ENCODE data around the gene CYREN.
A peak's percentile ranks its signal among the peaks of the same experiment; 100 is the strongest.
"Not testable (repeated sequence)": the region's sequence is repeated elsewhere in the genome, so short reads cannot be mapped to it uniquely, and the experiment has no call there.

CYREN gene

GRCh38 chr7:135177028-135177696, 6.7 kb upstream of the CYREN start:
- no peak for DNase-seq (ENCODE audit: low spot score)

- no peak for DNase-seq (ENCODE audit: low spot score)
Measured at GRCh38 chr7:135175931-135176330, 5.4 kb upstream of the CYREN start.

- no peak for DNase-seq (ENCODE audit: low spot score)
Measured at GRCh38 chr7:135174941-135175340, 4.4 kb upstream of the CYREN start.

DNA sequence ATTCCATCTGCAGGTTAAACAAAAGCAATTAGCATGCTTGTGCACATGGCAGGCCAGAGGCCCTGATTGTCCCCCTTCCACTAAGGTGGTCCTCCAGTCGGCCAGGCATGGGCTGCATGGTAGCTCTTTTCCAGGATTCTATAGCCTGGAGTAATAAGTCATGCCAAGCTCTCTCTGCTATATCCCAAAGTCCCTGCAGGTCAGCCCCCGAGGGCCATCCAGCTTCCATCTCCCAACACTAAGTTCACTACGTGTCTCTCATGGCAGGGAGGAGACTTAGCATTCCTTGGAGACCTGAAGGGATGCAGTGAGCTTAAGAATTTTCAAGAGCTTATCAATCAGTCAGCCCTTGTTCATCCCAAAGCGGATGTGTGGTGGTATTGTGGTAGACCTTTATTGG, 3.4 kb upstream of the CYREN start:
- not testable (repeated sequence) for DNase-seq (ENCODE audit: low spot score)

GRCh38 chr7:135171581-135172291, 1.2 kb upstream of the CYREN start:
- DNase-seq (ENCODE audit: low spot score): not testable (repeated sequence)

- not testable (repeated sequence) for DNase-seq (ENCODE audit: low spot score)
Measured at GRCh38 chr7:135170998-135171481, 533 bp upstream of the CYREN start.

DNA sequence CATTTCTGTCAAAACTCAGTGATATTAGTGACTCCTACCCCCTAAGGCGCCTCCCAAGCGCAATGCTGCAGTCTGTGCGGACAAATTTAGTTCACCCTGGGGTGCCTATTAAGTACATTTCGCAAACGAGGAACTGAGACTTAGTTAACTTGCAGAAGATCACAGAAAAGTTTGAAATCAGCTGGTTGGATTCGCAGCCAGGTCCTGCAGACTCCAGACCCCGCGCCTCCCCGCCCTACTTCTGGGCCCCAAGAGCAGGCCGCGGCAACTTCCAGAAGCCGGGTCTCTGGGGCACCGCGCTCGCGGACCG, 588 bp downstream of the CYREN start:
- no peak for DNase-seq (ENCODE audit: low spot score)

DNA sequence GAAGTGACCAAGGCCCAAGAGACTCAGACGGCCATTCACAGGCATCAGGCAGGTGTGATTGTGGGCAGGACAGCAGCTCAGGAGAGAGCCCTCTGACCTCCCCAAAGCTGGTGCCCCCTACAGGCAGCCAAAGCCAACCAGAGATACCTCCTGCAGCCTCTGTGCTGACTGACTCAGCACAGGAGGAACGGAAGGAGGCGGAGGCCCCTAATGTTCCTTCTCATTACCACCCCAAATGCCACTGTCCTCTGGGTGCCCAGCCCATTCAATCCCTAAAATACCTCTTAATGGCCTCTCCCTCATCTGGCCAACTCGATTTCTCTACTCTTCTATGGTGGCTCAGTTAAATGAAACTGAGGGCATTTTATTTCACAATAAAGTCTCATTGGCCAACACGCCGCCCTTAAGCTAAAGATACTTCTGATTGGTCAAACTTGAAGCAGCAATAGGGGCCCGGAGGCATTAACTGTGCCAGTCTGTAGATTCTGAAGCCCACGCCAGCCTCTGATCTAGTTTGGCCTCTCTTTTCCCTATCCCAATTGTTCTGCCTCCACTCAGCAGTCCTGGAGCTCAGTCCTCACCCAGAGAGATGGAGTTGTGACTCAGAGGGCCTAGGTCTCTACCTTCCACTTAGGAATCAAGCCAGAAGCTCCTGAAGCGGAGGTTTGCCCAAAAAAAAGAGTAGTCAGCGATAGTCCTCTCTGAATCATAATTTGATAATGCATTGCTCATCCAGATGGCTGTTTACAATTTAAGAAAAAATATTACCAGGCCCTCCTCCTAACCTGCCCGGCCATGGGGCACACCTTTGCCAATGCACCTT, 1.2 kb downstream of the CYREN start:
- no peak for DNase-seq (ENCODE audit: low spot score)

DNA sequence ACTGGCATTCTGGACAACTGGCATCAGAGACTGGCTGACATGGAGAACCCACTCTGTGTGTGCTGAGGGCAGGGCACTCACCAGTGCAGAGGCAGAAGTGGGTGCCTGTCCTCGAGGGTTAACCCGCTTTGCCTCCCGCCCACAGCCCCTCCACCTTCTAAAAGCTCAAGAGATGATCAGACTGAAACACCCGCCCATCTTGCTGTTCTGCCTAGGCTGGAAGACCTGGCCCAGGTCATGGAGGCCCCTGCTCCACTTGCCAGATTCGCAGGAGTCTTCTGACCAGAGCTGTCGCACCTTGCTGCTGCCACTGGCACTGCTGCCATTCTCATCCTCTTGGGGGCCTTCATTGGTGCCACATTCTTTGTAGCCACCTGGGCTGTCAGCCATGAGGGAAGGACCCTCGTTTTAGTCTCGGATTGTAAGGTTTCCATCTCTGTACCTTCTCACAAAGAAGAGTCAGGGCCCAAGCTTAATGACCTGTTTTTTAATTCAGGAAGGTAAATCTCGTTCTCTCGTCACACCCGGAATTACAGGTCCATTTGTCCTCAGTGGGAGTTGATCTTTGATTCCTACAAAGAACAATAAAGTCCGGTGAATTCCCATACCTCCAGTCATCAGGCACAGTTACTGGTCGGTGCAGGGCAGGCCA, 1.9 kb downstream of the CYREN start:
- DNase-seq (ENCODE audit: low spot score): no peak

GRCh38 chr7:135168001-135168400, 2.5 kb downstream of the CYREN start:
- no peak for DNase-seq (ENCODE audit: low spot score)

DNA sequence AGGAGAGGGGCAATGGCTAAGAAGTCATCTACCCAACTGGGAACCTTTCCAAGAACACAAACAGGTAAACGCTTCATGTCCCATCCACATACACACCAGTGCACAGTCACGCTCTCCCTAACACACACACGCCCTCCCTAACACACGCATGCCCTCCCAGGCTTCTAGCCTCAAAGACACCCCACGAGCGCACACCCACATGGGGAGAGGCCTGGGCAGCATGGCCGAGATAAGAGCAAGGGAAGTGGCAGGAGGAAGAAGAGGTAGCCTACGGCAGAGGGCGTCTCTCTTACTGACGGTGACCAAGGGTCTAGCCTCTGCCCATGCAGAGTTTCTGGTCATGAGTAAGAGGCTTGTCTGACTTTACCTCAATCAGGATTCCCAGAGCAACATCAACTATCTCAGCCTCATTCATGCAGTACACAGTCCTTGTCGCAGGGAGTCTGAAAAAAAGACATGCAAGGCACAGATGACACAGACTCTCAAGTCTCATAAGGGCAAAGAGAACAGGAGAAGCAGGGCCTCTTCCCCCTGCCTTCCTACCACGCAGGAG, 3.1 kb downstream of the CYREN start:
- DNase-seq (ENCODE audit: low spot score): no peak

- no peak for DNase-seq (ENCODE audit: low spot score)
Measured at GRCh38 chr7:135166338-135166990, 4.0 kb downstream of the CYREN start.

GRCh38 chr7:135165862-135166261, 4.6 kb downstream of the CYREN start:
- no peak for DNase-seq (ENCODE audit: low spot score)

DNA sequence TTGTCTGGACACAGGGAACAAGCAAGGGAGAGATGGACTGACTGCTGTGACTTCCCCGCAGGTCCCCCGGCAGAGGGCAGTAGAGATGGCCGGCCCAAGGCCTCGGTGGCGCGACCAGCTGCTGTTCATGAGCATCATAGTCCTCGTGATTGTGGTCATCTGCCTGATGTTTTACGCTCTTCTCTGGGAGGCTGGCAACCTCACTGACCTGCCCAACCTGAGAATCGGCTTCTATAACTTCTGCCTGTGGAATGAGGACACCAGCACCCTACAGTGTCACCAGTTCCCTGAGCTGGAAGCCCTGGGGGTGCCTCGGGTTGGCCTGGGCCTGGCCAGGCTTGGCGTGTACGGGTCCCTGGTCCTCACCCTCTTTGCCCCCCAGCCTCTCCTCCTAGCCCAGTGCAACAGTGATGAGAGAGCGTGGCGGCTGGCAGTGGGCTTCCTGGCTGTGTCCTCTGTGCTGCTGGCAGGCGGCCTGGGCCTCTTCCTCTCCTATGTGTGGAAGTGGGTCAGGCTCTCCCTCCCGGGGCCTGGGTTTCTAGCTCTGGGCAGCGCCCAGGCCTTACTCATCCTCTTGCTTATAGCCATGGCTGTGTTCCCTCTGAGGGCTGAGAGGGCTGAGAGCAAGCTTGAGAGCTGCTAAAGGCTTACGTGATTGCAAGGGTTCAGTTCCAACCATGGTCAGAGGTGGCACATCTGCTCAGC, 6.0 kb downstream of the CYREN start:
- DNase-seq (ENCODE audit: low spot score): no peak

DNA sequence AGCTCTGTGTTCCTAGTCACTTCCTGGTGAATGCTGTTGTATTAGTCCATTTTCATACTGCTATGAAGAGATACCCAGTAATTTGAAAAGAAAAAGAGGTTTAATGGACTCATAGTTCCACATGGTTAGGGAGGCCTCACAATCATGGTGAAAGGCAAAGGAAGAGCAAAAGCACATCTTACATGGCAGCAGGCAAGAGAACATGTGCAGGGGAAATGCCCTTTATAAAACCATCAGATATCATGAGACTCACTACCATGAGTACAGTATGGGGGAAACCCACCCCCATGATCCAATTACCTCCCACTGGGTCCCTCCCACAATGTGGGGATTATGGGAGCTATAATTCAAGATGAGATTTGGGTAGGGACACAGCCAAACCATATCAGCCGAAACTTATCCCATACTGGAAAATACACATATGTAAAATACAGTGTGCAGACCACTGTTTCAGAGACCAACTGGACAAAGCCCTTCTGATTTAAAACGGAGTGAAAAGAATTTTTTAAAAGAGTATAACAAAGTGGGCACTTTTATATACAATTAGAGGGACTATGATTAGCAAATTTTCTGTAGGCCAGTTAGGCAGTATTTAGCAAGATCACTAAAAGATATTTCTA, 8.0 kb downstream of the CYREN start:
- DNase-seq (ENCODE audit: low spot score): no peak

GRCh38 chr7:135161669-135162068, 8.8 kb downstream of the CYREN start:
- DNase-seq (ENCODE audit: low spot score): no peak

GRCh38 chr7:135160858-135161653, 9.5 kb downstream of the CYREN start:
- DNase-seq (ENCODE audit: low spot score): no peak

- peak; percentile 78 for DNase-seq (ENCODE audit: low spot score)
Measured at GRCh38 chr7:135160098-135160857, 10.2 kb downstream of the CYREN start.

Data from kidney capillary endothelial cell (primary cell).